ENCODE results near the gene PCGF3. TPM values are rescaled to one million over a fixed set of nuclear protein-coding genes. Genes with fewer than 3 reads are reported as not detected.
"Not testable (repeated sequence)": the region's sequence is repeated elsewhere in the genome, so short reads cannot be mapped to it uniquely, and the experiment has no call there.

Gene PCGF3
- total RNA-seq, 4 donors from 2014 or later: 31.7 to 35.3 (median 34.7) TPM

DNA sequence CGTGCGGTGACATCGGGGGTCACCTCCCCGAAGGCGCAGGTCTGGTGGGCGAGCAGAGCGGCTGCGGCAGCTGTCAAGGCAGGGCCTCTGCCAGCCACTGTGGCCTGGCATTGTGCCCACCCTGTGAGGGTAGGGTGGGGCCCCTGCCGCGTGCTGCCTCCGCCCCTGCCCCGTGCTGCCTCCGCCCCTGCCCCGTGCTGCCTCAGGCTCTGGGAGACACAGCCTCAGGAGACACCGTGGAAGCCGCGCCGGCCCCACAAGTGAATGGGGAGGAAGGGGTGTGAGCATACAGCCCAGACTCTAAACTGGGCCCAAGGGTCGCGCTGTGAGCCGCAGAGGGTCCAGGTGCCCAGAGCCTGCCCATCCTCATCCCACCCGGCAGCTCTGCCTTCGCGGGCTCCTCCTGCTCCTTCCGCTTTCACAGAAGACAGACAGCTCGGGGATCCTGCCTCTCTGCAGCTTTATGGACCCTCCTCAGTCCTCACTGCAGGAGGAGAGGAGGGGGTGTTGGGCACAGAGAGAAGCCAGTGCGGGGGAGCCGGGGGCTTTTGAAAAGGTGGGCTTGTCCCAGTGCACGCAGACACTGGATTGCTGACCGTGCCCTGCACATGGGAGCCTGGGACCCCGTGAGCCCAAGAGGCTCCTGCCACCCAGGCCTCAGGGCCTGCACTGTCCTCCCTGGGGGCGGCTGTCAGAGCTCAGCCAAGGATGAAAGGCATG is 27.4 kb downstream of the PCGF3 start:
- Histone ChIP-seq H3K27ac (replicated peaks in 1 of 4) (no peak overlapping the region), H3K4me3 (no peak overlapping the region), H3K36me3 (peaks cover 41 to 76% (median 71%) of the 10 kb centered on the region in 4 donors), H3K27me3 (no peaks in the 10 kb centered on the region), H3K4me1 (no peaks in the 10 kb centered on the region), H3K9me3 (no peaks in the 10 kb centered on the region)
- TF ChIP-seq EP300 (IDR thresholded peaks at IDR 0.05) (no peak), POLR2AphosphoS5 (IDR thresholded peaks at IDR 0.05) (no peak), POLR2A (IDR thresholded peaks at IDR 0.05; ENCODE audit: low read depth) (no peak), CTCF (IDR thresholded peaks at IDR 0.05) (no peak)
- intact Hi-C loops (cut with DNase I): no loop called here
- 92% methylated on average over 22 of the region's 32 CpGs for WGBS
- no peak for DNase-seq (ENCODE audit: extremely low spot score)

DNA sequence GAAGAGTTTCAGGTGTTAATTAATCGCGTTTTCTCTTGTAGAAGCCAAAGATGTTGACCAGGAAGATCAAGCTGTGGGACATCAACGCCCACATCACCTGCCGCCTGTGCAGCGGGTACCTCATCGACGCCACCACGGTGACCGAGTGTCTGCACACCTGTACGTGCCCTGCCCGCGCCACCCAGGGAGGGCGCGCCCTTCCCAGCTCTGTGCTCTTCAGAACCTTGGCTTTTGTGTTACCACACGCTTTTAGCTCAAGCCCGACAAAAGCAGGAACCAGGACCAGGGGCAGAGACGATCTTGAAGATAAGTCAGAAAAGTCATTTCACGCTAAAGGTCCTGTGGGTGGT is 28.0 kb downstream of the PCGF3 start:
- 94% methylated on average over 18 of the region's 18 CpGs for WGBS

DNA sequence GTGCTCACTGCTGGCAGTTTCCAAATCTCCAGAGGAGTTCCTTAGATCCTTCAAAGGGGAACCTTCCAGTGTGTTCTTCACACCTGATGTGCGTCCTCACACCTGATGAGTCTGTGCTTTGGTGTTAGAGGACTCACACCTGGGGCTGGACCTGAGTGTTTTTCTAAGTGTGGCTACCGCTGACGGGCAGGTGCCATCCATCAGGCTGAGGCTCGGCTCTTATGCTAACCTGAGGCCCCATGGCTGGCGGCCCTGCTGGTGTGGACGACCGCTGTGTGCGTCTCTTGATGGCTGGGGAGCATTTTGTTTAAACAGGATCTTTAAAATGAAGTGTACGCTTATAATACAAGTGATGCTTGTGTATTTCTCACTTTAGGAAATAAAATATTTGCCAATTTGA is 28.4 kb downstream of the PCGF3 start:
- Histone ChIP-seq H3K27ac (replicated peaks in 1 of 4) (no peak overlapping the region), H3K4me3 (no peak overlapping the region), H3K9me3 (no peaks in the 10 kb centered on the region), H3K36me3 (peaks cover 41 to 86% (median 81%) of the 10 kb centered on the region in 4 donors), H3K4me1 (no peaks in the 10 kb centered on the region), H3K27me3 (no peaks in the 10 kb centered on the region)
- TF ChIP-seq EP300 (IDR thresholded peaks at IDR 0.05) (no peak), CTCF (IDR thresholded peaks at IDR 0.05) (no peak), POLR2AphosphoS5 (IDR thresholded peaks at IDR 0.05) (no peak), POLR2A (IDR thresholded peaks at IDR 0.05; ENCODE audit: low read depth) (no peak)
- 82% methylated on average over 9 of the region's 9 CpGs for WGBS
- no peak for DNase-seq (ENCODE audit: extremely low spot score)
- intact Hi-C loops (cut with DNase I): no loop called here

More for the DNA sequence above, 28.0 kb downstream of the PCGF3 start:
- no peak overlapping the region for H3K4me3 ChIP-seq
- no peaks in the 10 kb centered on the region for H3K27me3 ChIP-seq
- TF ChIP-seq EP300 (IDR thresholded peaks at IDR 0.05): no peak
- TF ChIP-seq POLR2A (IDR thresholded peaks at IDR 0.05; ENCODE audit: low read depth): no peak
- TF ChIP-seq POLR2AphosphoS5 (IDR thresholded peaks at IDR 0.05): no peak
- no peak for TF ChIP-seq CTCF (IDR thresholded peaks at IDR 0.05)
- peaks cover 41 to 81% (median 76%) of the 10 kb centered on the region in 4 donors for H3K36me3 ChIP-seq
- H3K9me3 ChIP-seq: no peaks in the 10 kb centered on the region
- H3K27ac ChIP-seq (replicated peaks in 1 of 4): no peak overlapping the region
- intact Hi-C loops (cut with DNase I): no loop called here
- DNase-seq (ENCODE audit: extremely low spot score): no peak
- H3K4me1 ChIP-seq: no peaks in the 10 kb centered on the region

- 100% methylated on average over 3 of the region's 9 CpGs for WGBS
- Histone ChIP-seq H3K4me3 (no peak overlapping the region), H3K36me3 (peaks cover 41 to 95% (median 90%) of the 10 kb centered on the region in 4 donors), H3K27ac (replicated peaks in 1 of 4) (no peak overlapping the region), H3K27me3 (no peaks in the 10 kb centered on the region), H3K9me3 (no peaks in the 10 kb centered on the region), H3K4me1 (no peaks in the 10 kb centered on the region)
- no peak for TF ChIP-seq POLR2AphosphoS5 (IDR thresholded peaks at IDR 0.05)
- TF ChIP-seq CTCF (IDR thresholded peaks at IDR 0.05): no peak
- TF ChIP-seq EP300 (IDR thresholded peaks at IDR 0.05): no peak
- TF ChIP-seq POLR2A (IDR thresholded peaks at IDR 0.05; ENCODE audit: low read depth): no peak
- no peak for DNase-seq (ENCODE audit: extremely low spot score)
- intact Hi-C loops (cut with DNase I): no loop called here
These were observed 29.3 kb downstream of the PCGF3 start for GRCh38 chr4:734951-735350.

DNA sequence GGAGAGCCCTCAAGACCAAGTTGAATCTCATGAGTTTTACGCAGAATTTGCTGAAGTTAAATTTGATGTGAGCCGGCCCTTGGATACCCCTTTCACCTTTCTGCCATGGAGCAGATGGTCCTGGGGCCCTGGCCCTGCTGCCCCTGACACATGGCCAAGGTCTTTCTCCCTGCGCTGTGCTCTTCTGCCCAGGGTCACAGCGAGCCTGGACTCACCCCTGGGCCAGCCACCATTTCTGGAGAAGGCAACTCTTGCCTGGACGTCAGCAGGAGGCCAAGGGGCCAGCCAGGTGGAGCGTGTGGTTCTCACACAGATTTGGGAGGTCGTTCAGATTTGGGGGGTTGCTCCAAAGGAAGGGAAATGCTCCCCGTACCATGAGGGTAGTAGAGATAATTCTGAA is 30.0 kb downstream of the PCGF3 start:
- 95% methylated on average over 6 of the region's 8 CpGs for whole genome bisulfite sequencing
- Histone ChIP-seq H3K27me3 (no peaks in the 10 kb centered on the region), H3K4me3 (no peak overlapping the region), H3K9me3 (no peaks in the 10 kb centered on the region), H3K4me1 (no peaks in the 10 kb centered on the region), H3K27ac (replicated peaks in 1 of 4) (no peak overlapping the region), H3K36me3 (peaks cover 41 to 95% (median 91%) of the 10 kb centered on the region in 4 donors)
- intact Hi-C loops (cut with DNase I): no loop called here
- no peak for DNase-seq (ENCODE audit: extremely low spot score)
- TF ChIP-seq POLR2A (IDR thresholded peaks at IDR 0.05; ENCODE audit: low read depth): no peak
- TF ChIP-seq POLR2AphosphoS5 (IDR thresholded peaks at IDR 0.05): no peak
- TF ChIP-seq EP300 (IDR thresholded peaks at IDR 0.05): no peak
- no peak for TF ChIP-seq CTCF (IDR thresholded peaks at IDR 0.05)

GRCh38 chr4:736561-736960 is 30.9 kb downstream of the PCGF3 start:
- H3K4me1 ChIP-seq; H3K4me3 ChIP-seq; H3K9me3 ChIP-seq; H3K27me3 ChIP-seq; H3K27ac ChIP-seq (replicated peaks in 1 of 4); DNase-seq (ENCODE audit: extremely low spot score); intact Hi-C loops (cut with DNase I): not testable (repeated sequence)
- WGBS: 93% methylated on average over 33 of the region's 34 CpGs
- peaks cover 39 to 95% (median 90%) of the 10 kb centered on the region in 4 donors for H3K36me3 ChIP-seq

Data from esophagus muscularis mucosa (tissue), 4 donors.